Keratinocyte (primary cell): ENCODE results near the gene ADAMTS9.

Experiments used
- CTCF ChIP-seq, 3 experiments: IDR thresholded peaks in 1 of 3; conservative IDR thresholded peaks in 1 of 3; optimal IDR thresholded peaks in 1 of 3; 2 replicates in 2 of 3; 3 replicates in 1 of 3; pipeline versions ENCODE3 to v1.5.1; 2011; ENCODE audit warnings: low read length in 3 of 3, mild to moderate bottlenecking in 3 of 3, moderate library complexity in 2 of 3, control low read depth in 1 of 3, inconsistent platforms in 1 of 3; ENCODE audit not compliant: insufficient read depth in 2 of 3; ENCODE audit errors: extremely low read depth in 1 of 3
- EZH2 ChIP-seq: IDR thresholded peaks from one replicate; pipeline ENCODE4 v1.6.1; 2012; ENCODE audit warnings: inconsistent platforms, mild to moderate bottlenecking, low read length, moderate library complexity

GRCh38 chr3:64730681-64731080, 42.9 kb upstream of the ADAMTS9 start:
- TF ChIP-seq CTCF (optimal IDR thresholded peaks at IDR 0.05 in 1 of 3, IDR thresholded peaks at IDR 0.05 in 1 of 3, conservative IDR thresholded peaks at IDR 0.05 in 1 of 3; ENCODE audit: extremely low read depth in 1 of 3, insufficient read depth in 2 of 3, low read length in 3 of 3) = no peak
- no peak for TF ChIP-seq EZH2
